Kidney capillary endothelial cell (primary cell): ENCODE measurements around the gene DISC1.
A peak's percentile ranks its signal among the peaks of the same experiment; 100 is the strongest.
"Not testable (repeated sequence)": the region's sequence is repeated elsewhere in the genome, so short reads cannot be mapped to it uniquely, and the experiment has no call there.

Experiments
- DNase-seq: peaks from one replicate; pipeline ENCODE4 v3.0.0-alpha.2; 2018; ENCODE audit warnings: low spot score

DISC1 gene

DNA sequence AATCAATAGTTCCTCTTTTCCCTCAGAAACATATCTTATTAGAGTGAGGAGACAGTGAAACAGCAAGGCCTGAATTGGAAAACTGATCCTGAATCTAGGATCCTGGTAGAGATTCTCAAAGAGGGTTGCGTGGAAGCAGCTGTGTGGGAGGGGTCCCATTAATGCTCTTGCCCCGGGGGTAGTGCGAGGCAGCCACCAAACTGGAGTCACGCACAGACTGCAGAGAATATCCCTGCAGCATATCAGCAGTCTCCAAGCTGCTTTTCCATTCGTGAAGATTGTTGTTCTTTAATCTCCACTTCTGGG, 150.1 kb downstream of the DISC1 start:
- no peak for DNase-seq

DNA sequence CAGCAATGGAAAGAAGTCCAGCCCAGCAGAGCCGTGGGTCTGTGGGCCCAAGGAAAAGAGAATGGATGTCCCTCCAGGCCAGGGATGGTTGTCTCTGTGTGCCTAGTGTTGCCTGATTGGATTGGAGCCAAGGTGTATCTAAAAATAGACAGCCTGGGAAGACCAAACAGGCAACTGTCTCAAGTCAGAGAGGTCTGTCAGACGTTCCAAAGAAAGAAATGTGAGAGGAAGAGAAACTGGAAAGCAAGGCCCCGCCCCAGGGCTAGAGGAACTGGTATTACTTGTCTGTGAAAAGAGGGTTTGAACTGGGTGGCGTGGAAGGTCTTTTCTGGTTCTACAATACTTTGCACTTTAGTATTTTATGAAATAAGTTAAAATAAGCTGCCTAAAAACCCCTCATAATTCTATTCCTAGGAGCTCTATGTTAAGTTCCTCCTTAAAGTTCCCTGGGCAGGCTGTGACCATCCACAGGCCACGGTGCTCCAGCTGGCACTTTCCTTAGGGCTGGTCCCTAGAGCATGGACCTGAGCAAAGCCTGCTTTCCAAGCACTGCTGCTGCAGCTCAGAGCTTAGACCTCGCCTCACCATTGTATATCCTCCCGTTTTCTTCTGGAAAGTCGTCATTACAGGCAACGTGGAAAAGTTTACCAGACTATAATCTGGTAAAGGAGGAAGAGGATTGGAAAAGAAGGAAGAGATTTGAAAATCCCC, 151.6 kb downstream of the DISC1 start:
- DNase-seq, result no peak

DNA sequence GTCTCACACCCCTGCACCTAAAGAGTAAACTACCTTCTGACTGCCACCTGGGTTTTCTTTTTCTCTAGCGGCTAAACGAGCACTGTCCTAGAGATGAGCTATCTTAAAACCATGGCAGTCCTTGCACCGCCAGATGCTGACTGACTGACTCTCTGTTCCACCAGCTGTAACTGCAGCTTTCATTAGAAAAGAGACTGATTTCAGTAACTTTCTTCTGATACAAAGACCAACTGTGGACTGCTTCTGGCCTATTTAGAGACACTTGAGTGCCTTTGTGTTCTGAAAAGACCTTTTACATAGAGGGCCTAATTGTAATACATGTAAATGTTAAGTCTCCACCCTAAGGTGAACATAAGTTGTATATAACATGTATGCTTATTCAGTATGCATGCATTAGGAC, 152.5 kb downstream of the DISC1 start:
- DNase-seq, result no peak

DNA sequence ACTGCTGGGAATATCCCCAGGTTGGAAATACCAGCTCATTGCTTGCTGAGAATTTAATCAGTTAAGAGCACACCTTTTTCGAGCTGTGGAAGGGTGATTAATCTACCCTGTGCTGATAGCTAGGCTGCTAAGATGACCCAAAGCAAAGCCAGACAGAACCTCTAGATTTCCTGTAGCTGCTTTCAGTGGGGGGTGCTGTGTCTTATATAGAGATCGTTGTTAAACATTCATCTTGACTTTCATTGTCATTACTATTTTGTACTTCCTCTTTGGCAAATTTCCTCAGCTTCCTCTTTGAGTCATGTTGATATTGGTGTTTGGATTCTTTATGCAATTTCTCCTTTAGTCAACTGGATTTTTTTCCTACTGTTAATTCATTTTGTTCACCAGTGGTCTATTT, 155.3 kb downstream of the DISC1 start:
- peak; percentile 79 for DNase-seq

DNA sequence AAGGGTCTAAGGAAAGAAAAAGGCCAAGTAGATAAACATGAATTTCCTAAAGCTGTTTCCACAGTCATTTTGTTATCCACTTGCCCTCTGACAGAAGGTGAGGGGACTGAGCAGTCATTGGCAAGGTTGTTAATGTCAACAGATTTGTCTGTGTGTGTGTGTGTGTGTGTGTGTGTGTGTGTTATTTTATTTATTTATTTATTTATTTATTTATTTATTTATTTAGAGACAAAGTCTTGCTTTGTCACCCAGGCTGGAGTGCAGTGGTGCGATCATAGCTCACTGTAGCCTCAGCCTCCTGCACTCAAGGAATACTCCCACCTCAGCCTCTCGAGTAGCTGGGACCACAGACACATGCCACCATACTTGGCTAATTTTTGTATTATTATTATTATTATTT, 158.5 kb downstream of the DISC1 start:
- DNase-seq, result not testable (repeated sequence)

DNA sequence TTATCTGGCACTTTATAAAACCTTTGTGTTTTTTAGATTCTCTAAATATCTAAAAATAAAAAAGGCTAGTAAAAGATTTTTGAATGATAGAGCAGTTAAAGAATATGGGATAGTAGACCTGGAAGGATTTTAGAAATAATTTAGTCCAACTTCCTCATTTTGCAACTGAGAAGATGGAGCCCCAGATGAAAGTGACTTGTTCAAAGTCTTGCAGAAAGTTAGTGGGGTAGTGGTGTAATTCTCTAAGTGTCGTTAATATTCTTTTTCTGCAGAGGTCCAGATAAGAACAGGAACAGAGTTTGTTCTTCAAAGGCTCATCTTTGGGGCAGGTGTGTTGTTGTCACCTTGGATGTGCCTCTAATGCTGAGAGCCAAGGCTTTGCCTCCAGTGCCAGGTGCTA, 159.5 kb downstream of the DISC1 start:
- no peak for DNase-seq

DNA sequence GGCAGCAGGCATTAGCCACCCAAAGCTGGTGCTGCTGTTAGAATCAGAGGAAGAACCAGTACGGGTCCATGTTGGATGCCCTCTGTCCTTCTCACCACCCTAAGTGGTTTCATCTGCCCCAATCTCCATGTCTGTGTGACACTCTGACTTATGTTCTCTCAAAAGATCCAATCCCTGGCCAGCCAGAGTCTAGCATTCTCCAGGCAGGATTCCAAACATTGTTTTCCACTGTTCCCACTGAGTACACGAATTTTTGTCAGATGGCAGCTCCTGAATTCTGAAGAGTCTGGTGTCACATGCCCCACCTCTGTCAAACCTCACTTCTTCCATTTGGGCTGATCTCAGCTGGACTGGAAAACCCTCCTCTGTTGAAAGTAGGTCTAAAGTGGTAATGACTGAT, 166.0 kb downstream of the DISC1 start:
- DNase-seq, result no peak

DNA sequence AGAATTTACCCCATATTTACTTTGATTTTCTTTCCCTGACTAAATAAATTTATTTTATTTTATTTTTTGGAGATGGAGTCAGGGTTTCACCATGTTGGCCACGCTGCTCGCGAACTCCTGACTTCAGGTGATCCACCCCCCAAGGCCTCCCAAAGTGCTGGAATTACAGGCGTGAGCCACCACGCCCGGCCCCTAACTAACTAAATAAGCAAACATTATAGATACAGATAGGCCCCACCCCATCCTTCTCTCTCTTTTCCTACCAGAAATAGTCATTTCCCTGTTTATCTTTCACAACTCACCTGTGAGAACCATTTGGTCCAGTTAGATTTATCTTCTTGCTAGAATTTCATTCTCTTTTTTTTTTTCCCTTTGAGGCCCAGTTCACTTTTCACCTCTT, 167.3 kb downstream of the DISC1 start:
- DNase-seq, result no peak

DNA sequence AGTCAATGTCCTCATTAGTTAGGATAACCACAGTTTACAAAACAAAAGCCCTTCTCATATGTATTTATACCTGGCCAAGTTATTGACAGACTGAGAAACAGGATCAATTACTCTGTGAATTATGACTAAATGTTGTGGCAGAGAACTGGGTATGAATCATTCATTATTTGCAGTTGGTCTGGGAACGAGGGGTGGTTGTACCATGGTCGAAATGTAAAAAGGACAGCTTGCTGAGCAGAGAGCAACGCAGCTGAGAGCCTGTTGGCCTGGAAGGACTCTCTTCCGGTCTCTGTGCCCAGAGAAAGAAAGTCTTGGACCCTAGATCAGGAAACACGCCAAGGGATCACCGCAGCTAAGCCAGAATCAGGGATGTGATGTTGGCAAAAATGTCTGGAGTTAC, 169.6 kb downstream of the DISC1 start:
- no peak for DNase-seq

DNA sequence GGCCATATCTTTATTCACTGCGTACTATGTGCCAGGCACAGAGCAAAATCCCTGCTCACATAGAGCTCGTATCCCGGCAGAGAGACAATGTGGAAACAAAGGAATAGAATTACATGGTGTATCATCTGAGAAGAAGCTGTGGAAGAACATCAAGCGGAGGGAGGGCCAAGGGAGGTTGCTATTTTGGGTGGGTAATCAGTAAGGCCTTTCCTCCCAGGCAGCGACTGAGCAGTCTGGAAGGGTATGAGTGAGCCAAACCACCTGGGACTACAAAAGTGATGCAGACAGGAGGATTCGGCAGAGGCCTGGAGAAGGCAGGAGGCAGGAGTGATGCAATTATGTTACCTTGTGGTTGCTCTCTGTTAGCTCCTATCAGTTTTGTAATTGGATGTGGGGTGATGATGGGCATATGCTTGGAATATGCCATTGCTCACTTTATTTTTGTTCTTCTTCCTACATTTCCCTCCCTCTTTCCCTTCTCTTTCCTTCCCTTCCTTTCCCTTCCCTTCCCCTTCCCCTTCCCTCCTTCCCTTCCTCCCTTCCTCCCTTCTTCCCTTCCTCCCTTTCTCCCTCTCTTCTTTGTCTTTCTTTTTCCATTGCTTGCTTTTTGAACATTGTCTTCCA, 172.9 kb downstream of the DISC1 start:
- no peak for DNase-seq

DNA sequence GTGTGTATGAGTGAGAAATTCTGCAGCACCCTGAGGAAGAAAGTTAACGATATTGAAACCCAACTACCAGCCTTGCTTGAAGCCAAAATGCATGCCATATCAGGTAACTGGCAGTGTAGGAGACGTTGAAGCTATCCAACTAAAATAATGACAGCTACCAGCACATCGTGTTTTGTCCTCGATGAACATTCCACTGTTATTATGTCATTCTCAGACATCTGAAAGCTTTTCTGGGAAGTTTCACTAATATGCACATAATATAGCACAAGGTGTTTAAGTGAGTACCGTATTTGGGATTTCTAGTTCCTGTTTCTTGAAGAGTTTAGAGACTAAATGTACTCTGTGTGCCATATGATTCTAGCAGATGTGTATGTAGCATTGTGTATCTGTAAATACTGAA, 173.5 kb downstream of the DISC1 start:
- DNase-seq, result no peak

DNA sequence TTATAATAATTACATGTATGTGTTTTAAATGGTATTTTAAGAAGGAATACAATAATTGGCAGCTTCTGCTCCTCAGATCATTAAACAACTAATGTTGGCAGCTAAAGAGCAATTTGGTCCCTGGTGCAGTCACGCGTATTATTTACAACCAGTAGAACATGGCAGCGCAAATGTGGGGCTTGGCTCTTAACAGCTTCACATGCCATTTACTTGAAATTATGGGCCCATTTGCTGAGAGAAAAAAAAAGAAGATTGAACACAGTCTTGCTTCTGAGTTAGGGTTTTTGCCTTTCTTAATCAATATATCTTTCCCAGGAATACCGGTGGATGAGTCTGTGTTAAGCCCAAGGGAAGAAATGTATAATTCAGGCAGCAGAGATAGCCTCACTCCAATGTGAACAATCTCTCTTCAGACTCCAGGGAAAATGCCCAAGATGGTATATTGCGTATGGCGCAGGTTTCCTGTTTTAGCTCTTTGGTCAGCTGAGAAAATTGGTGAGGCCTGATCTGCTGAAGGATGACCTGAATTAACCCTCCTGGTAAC, 174.5 kb downstream of the DISC1 start:
- DNase-seq, result no peak

DNA sequence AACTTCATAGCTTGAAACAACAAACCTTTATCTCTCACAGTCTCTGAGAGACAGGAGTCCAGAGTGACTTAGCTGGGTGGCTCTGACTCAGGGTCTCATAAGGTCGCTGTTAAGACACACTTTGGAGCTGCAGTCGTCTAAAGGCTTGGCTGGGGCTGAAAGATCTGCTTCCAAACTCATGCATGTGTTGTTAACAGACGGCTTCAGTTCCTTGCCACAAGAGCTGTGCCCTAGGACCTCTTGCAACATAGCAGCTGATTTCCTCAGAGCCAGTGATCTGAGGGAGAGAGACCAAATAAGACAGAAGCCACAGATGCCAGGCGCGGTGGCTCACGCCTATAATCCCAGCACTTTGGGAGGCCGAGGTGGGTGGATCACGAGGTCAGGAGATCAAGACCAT, 176.8 kb downstream of the DISC1 start:
- no peak for DNase-seq

DNA sequence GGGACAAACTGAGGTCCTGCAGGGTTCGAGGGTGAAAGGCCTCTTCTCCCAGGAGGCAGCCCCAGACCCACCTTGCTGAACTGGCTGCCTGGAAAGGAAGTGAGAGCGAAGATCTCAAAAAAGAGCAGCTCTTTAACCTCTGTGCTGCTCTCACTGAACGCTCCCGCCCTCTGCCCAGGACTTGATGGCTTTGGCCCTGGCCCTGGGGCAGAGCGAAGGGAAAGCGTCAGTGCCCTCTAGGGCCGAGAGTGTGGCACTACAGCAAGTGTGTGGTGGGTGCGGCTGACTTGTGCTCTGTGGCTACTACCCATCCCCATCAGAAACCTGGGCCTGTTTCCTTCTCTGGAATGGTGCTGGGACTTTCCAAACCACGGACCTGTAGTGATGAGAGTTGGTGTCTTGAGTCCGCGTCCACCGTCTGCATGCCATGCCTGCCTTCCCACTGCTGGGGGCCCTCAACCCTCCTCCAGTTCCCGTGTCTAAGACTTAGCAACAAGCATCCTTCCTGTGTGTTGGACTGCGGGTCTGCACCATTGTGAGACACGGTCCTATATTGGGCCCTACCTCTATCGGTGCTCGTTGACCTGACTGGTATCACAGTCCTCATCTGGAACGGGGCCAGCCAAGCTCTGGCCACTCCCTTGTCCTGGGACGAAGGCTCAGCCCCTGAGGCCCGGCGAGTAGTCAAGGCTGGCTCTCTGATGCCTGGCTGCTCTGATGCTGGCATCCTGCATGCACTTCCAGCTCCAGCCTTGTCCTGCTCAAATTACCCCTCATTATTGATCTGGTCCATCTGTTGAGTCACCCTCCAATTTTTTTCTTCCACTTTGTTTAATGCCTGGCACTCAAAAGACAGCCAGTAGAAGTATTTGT, 180.3 kb downstream of the DISC1 start:
- DNase-seq, result peak; percentile 47

DNA sequence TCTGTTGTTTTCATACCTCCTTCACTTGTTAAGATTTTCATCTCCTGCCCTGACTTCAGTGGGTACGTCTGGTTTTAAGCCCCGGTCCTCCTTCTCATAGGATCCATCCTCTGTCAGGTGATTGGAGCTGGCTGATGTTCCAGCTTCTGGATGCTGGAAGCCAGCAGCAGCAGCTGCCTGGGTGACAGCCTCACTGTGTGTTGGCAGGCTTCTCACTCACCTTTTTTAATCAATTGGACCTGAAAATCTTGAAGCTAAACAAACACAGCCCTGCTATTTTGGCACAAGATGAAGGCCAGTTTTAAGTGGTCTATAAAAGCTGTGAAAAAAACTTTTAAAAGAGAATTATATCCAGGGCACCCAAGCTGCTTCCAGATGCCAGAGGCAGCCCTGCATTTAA, 181.0 kb downstream of the DISC1 start:
- DNase-seq, result no peak

DNA sequence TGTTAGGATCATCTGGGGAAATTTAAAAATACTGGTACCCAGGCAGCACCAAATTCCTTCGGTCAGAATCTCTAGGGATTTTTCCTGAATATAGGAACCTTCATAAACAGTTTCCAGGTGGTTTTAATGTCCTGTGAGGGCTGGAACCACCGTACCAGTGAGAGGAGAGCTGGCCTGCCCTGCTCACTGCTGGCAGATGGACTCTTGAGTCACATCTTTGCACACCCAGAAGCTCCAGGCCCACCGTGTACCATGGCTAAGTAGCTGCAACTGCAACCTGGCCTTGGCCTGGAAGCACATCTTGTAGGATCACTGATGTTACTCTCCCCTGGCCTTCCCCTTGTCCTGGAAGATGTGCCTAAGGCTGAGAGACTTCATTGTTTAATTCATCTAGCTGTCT, 181.5 kb downstream of the DISC1 start:
- no peak for DNase-seq

DNA sequence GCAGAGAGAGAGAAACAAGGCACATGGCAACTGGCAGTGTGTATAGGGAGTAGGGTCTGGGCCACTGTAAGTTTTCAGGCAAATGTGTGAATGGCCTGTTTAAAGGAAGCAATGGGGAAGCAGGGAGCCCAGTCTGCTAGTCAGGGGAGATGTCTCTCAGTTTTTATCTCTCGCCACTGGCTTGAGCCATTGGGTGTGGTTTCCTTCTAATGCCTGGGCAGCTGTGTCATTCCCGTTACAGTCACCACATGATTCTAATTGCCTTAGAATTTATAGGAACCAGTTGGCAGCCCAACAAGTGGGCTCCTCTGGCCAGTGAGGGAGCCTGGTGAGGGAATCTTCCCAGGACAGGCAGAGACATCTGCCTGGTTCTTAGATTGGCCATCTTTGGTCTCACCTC, 182.4 kb downstream of the DISC1 start:
- peak; percentile 67 for DNase-seq

DNA sequence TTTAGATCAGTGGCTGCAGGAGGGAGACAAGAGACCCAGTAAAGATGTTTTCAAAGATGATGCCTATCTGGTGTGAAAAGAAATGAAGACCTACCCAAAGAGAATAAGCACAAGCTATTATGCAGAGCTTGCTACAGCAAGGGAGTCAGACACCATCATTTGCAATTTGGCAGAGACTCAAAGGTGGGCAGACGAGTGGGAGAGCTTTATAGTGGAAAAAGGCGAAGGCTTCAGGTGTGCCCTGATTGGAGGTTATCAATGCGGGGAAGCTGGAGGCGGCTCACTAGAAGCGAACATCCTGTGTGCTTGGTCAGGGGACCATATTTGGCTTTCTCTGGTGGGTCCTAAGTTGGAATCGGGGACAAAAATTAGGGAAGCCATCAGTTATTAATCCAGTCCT, 183.8 kb downstream of the DISC1 start:
- DNase-seq, result no peak

DNA sequence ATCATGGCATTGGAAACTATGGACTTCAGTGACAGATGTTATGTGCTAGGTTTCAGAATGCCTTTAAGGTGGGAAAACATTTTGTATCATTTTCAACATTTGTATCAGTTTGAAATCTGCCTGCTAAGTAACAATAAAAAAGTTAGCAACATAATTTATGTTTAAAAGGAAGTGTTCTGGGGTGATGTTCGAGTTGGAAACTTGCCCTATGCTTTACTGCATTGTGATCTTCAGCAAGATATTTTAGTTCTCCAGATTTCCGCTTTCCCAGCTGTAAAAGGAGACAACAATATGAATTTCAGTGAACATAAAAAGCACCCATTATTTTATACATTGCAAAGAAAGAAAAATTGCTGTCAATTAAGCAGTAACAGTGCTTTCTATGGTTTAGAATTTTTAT, 187.4 kb downstream of the DISC1 start:
- DNase-seq, result no peak

DNA sequence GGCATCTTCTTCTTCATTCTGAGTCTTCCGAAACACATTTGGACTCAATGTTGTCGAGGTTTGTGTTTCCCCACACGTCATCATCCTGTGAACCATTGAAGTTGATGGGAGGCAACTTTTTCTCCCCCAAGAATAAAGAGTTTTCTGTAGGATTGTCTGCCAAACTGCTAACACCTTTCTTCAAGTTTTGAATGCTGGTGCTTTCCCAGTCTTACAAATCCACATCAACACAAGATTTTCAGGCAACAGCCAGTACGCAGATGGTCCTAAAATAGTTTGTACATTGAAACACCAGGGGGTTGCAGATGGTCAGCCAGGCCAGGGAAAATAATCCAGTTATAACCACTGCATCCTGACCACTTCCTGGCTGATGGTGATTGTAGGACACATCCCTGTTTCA, 187.9 kb downstream of the DISC1 start:
- no peak for DNase-seq

DNA sequence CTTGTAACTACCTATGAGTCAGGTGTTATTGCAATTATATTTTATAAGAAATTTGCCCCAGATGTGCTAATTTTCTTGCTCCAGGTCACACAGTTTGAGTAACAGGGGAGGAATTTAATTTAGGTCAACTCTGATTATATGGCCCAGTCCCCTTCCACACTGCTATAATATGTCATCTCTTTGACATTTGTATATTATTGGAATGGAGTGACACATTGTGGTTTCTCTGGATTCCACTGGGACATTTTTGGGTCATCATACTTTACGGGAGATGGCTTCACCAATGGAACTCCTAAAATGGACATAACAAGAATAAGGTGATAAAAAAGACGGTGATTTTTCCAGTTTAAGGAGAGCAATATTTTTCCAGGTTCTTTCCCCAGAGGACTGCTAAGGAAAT, 191.2 kb downstream of the DISC1 start:
- no peak for DNase-seq

DNA sequence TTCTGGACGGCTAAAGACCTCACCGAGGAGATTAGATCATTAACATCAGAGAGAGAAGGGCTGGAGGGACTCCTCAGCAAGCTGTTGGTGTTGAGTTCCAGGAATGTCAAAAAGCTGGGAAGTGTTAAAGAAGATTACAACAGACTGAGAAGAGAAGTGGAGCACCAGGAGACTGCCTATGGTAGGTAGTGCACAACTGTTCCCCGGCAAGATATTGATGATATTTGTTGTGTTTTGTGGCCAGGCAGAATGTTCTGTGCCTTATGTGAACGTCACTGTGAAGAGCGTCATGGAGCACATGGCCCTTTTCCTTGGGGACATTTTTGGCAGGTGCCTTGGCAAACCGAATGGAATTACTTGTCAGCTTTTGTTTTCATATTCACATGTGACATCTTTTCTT, 191.7 kb downstream of the DISC1 start:
- no peak for DNase-seq

DNA sequence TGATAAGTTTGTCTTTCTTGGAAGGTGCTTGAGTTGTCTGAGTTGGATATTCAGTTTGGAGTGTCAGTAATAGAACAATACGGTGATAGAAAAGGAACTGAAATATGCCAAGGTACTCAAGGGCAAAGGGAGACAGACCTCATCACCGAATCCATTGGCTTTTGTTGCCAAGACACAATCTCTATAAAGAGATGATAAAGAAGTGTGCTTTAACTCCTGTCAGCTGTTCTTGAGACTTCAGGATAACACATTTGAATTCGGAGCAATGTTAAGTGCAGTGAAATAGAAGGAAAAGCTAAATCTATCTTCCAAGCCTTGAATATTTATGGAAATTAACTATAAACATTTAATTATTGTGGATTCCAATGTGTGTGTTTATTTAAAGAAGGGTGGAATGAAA, 194.7 kb downstream of the DISC1 start:
- DNase-seq, result no peak
